Spleen (tissue), 11 donors: Measurements from ENCODE around the gene TTC16. TPM values are rescaled to one million over a fixed set of nuclear protein-coding genes. Genes with fewer than 3 reads are reported as not detected.
A peak's percentile ranks its signal among the peaks of the same experiment; 100 is the strongest.

Experiments
- DNase-seq: peaks from one replicate; pipeline ENCODE4 v3.0.0-alpha.2; 2020
- H3K27ac ChIP-seq, 8 donors: fragments of 200-600 bp; sonication (generic) in 7 of 8; 1 replicate in 4 of 8; 2 replicates in 4 of 8; pipeline versions ENCODE4 v1.5.0 to v1.8.0; 2016 to 2021; ENCODE audit warnings: inconsistent platforms in 4 of 8, mild to moderate bottlenecking in 4 of 8, moderate library complexity in 1 of 8
- H3K27me3 ChIP-seq, 7 donors: fragments of 200-600 bp; sonication (generic) in 6 of 7; replicated peaks in 1 of 7; 1 replicate in 4 of 7; 2 replicates in 3 of 7; pipeline versions ENCODE4 v1.5.0 to v1.8.0; 2016 to 2021; ENCODE audit warnings: inconsistent platforms in 3 of 7, mild to moderate bottlenecking in 1 of 7
- H3K36me3 ChIP-seq, 6 donors: fragments of 200-600 bp; sonication (generic) in 5 of 6; 1 replicate in 4 of 6; 2 replicates in 2 of 6; pipeline versions ENCODE4 v1.5.0 to v1.8.0; 2016 to 2021; ENCODE audit warnings: inconsistent platforms in 2 of 6
- H3K4me1 ChIP-seq, 6 donors: fragments of 200-600 bp; sonication (generic) in 5 of 6; 1 replicate in 3 of 6; 2 replicates in 3 of 6; pipeline versions ENCODE4 v1.5.0 to v1.8.0; 2016 to 2021; ENCODE audit warnings: inconsistent platforms in 3 of 6
- H3K4me3 ChIP-seq, 8 donors: fragments of 200-600 bp; sonication (generic) in 7 of 8; 1 replicate in 4 of 8; 2 replicates in 4 of 8; pipeline versions ENCODE4 v1.5.0 to v1.8.0; 2016 to 2021; ENCODE audit warnings: inconsistent platforms in 4 of 8, mild to moderate bottlenecking in 4 of 8, moderate library complexity in 2 of 8
- H3K9me3 ChIP-seq, 8 donors: fragments of 200-600 bp; sonication (generic) in 7 of 8; 1 replicate in 4 of 8; 2 replicates in 4 of 8; pipeline versions ENCODE4 v1.5.0 to v1.8.0; 2016 to 2021; ENCODE audit warnings: inconsistent platforms in 4 of 8
- CTCF ChIP-seq, 11 experiments: fragments of 200-600 bp in 7 of 11; fragments of 450-650 bp in 4 of 11; sonication (generic) in 4 of 11; IDR thresholded peaks in 8 of 11; conservative IDR thresholded peaks in 3 of 11; 1 replicate in 7 of 11; 2 replicates in 4 of 11; pipeline versions ENCODE4 v1.4.0 to v1.8.0; 2016 to 2021; ENCODE audit warnings: antibody characterized with exemption in 11 of 11, inconsistent platforms in 4 of 11, mild to moderate bottlenecking in 1 of 11
- POLR2A ChIP-seq, 3 donors: fragments of 450-650 bp; IDR thresholded peaks; one replicate each; pipeline ENCODE4 v1.5.1; 2017; ENCODE audit warnings: antibody characterized with exemption in 3 of 3, mild to moderate bottlenecking in 1 of 3
- POLR2AphosphoS5 ChIP-seq, 3 donors: sonication (generic); formaldehyde crosslinking; IDR thresholded peaks; one replicate each; pipeline ENCODE4 v1.5.1; 2017; ENCODE audit warnings: antibody characterized with exemption in 3 of 3
- WGBS, 5 donors: extraction: QIAGEN DNeasy Blood & Tissue Kit in 3 of 5; methylation state at CpG; one replicate each; pipeline versions ENCODE4 v1.1.5 to v1.1.7; 2013 to 2018; 5-methylcytosine and 5-hydroxymethylcytosine counted together
- intact Hi-C: fragments of 100-400 bp; cut with DNase I; formaldehyde crosslinking; loops from one replicate; pipeline ENCODE4 v1.15.0; 2023; ENCODE audit warnings: low total_unique reads
- polyA plus RNA-seq, 3 donors: library from polyadenylated mRNA; stranded (reverse); fragments of 200-250 nt; gene quantifications; one replicate each; pipeline ENCODE4 v1.2.1, GENCODE V29; 2013
- total RNA-seq, 7 donors: library from RNA; depleted of rRNA in 3 of 7; stranded (reverse); fragments of >200 nt in 3 of 7; fragmentation: NEBNext Ultra II Directional in 4 of 7; extraction: Animal tissue kit (Norgen Biotek cat#: 25700) in 4 of 7; gene quantifications; one replicate each; pipeline versions ENCODE4 v1.1.0 to v1.2.1, GENCODE V29; 2016 to 2021
- donor health status: healthy with polysubstance abuse.
- donor health status: DM: no; HTN: no; CAD: no; lungs with moderate emphysema.
- donor health status: DM: no; HTN: no; CAD: no.
- donor health status: Bipolar disorder and iron deficiency.
- donor health status: healthy.
- donor health status: DM: no; HTN: no; CAD: no.
- donor health status: DM: yes; HTN: yes; CAD: no.

TTC16 gene
- total and polyA plus RNA-seq, 10 donors: 0.12 to 3.1 (median 1.8) TPM

DNA sequence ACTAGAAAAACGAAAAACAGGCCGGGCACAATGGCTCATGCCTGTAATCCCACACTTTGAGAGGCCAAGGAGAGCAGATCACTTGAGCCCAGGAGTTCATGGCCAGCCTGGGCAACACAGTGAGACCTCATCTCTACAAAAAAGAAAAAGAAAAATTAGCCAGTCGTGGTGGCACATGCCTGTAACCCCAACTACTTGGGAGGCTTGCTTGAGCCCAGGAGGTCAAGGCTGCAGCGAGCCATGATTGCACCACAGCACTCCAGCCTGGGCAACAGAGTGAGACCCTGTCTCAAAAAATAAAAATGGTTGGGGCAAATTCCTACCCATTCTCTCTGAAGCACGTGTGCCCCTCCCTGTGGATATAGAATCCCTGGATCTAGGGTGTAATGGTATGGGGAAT is 17.5 kb upstream of the TTC16 start:
- H3K36me3 ChIP-seq: no peaks in the 10 kb centered on the region
- intact Hi-C loops: no loop called here
- WGBS, 5 donors: 77 to 89% (median 88%) methylated on average over 5 of the region's 5 CpGs
- no peaks in the 10 kb centered on the region for H3K9me3 ChIP-seq
- TF ChIP-seq POLR2AphosphoS5 (IDR thresholded peaks at IDR 0.05) (no peak), CTCF (IDR thresholded peaks at IDR 0.05 in 8 of 11, conservative IDR thresholded peaks at IDR 0.05 in 3 of 11) (no peak), POLR2A (IDR thresholded peaks at IDR 0.05) (no peak)
- no peak for DNase-seq
- peak overlapping the region in 5 of 8 donors; percentile 82 to 85 (median 84) for H3K27ac ChIP-seq
- H3K4me1 ChIP-seq: peaks cover 3 to 24% (median 11%) of the 10 kb centered on the region in 6 donors
- H3K27me3 ChIP-seq: no peaks in the 10 kb centered on the region
- H3K4me3 ChIP-seq: no peak overlapping the region

GRCh38 chr9:127698985-127699670 is 16.8 kb upstream of the TTC16 start:
- no peaks in the 10 kb centered on the region for H3K36me3 ChIP-seq
- WGBS, 5 donors: 12 to 22% (median 14%) methylated on average over 27 to 41 of the region's 41 CpGs
- H3K27ac ChIP-seq: peak overlapping the region; percentile 70 to 86 (median 84)
- peak; percentile 96 for DNase-seq
- H3K9me3 ChIP-seq: no peaks in the 10 kb centered on the region
- TF ChIP-seq CTCF (IDR thresholded peaks at IDR 0.05 in 8 of 11, conservative IDR thresholded peaks at IDR 0.05 in 3 of 11) (peak in 8 of 11 experiments; percentile 17 to 62 (median 52)), POLR2A (IDR thresholded peaks at IDR 0.05) (no peak), POLR2AphosphoS5 (IDR thresholded peaks at IDR 0.05) (peak; percentile 88 to 92 (median 91))
- H3K27me3 ChIP-seq: no peaks in the 10 kb centered on the region
- peak overlapping the region in 7 of 8 donors; percentile 6 to 61 (median 21) for H3K4me3 ChIP-seq
- intact Hi-C loops: no loop called here
- peaks cover 3 to 24% (median 11%) of the 10 kb centered on the region in 6 donors for H3K4me1 ChIP-seq

GRCh38 chr9:127700140-127700539 is 15.7 kb upstream of the TTC16 start:
- Histone ChIP-seq H3K27me3 (no peaks in the 10 kb centered on the region), H3K9me3 (no peaks in the 10 kb centered on the region), H3K4me3 (no peak overlapping the region), H3K27ac (peak overlapping the region in 4 of 8 donors; percentile 82 to 86 (median 85)), H3K36me3 (no peaks in the 10 kb centered on the region), H3K4me1 (peaks cover 3 to 24% (median 11%) of the 10 kb centered on the region in 6 donors)
- TF ChIP-seq POLR2A (IDR thresholded peaks at IDR 0.05): no peak
- TF ChIP-seq CTCF (IDR thresholded peaks at IDR 0.05 in 8 of 11, conservative IDR thresholded peaks at IDR 0.05 in 3 of 11): no peak
- TF ChIP-seq POLR2AphosphoS5 (IDR thresholded peaks at IDR 0.05): no peak
- WGBS, 5 donors: 90 to 99% (median 98%) methylated on average over 2 of the region's 2 CpGs
- DNase-seq: no peak
- intact Hi-C loops: no loop called here

- intact Hi-C loops: no loop called here
- Histone ChIP-seq H3K36me3 (no peaks in the 10 kb centered on the region), H3K27ac (no peak overlapping the region), H3K27me3 (no peaks in the 10 kb centered on the region), H3K9me3 (no peaks in the 10 kb centered on the region), H3K4me3 (no peak overlapping the region), H3K4me1 (peaks cover 3 to 24% (median 11%) of the 10 kb centered on the region in 6 donors)
- DNase-seq: no peak
- no peak for TF ChIP-seq POLR2AphosphoS5 (IDR thresholded peaks at IDR 0.05)
- no peak for TF ChIP-seq CTCF (IDR thresholded peaks at IDR 0.05 in 8 of 11, conservative IDR thresholded peaks at IDR 0.05 in 3 of 11)
- TF ChIP-seq POLR2A (IDR thresholded peaks at IDR 0.05): no peak
- whole genome bisulfite sequencing, 5 donors: 79 to 94% (median 87%) methylated on average over 5 of the region's 5 CpGs
Observed at GRCh38 chr9:127700594-127701255, 15.2 kb upstream of the TTC16 start.
